ENCODE data around the gene ELF3.
"Not testable (repeated sequence)": the region's sequence is repeated elsewhere in the genome, so short reads cannot be mapped to it uniquely, and the experiment has no call there.

ELF3 gene

GRCh38 chr1:202010180-202011015 is at the start of gene ELF3:
Gene ELF3, plus strand, starts transcription at chr1:202010587. Its CDS starts 550 bp downstream, at chr1:202011137.
- DNase-seq = no peak

DNA sequence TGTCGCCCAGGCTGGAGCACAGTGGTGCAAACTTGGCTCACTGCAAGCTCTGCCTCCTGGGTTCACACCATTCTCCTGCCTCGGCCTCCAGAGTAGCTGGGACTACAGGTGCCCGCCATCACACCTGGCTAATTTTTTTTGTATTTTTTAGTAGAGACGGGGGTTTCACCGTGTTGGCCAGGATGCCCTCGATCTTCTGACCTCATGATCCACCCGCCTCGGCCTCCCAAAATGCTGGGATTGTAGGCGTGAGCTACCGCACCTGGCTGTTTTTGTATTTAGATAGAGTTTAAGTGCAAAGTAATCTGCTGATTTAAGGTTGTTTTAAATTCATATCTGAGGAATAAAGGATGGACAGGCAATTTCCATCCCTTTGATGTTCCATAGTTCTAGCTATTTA is 48.0 kb upstream of the ELF3 start:
- DNase-seq = not testable (repeated sequence)

GRCh38 chr1:201964261-201964660 is 46.1 kb upstream of the ELF3 start:
- no peak for DNase-seq

- no peak for DNase-seq
Observed at GRCh38 chr1:201966171-201966570, 44.2 kb upstream of the ELF3 start.

- DNase-seq = no peak
Observed at GRCh38 chr1:201968202-201968925, 42.0 kb upstream of the ELF3 start.

DNA sequence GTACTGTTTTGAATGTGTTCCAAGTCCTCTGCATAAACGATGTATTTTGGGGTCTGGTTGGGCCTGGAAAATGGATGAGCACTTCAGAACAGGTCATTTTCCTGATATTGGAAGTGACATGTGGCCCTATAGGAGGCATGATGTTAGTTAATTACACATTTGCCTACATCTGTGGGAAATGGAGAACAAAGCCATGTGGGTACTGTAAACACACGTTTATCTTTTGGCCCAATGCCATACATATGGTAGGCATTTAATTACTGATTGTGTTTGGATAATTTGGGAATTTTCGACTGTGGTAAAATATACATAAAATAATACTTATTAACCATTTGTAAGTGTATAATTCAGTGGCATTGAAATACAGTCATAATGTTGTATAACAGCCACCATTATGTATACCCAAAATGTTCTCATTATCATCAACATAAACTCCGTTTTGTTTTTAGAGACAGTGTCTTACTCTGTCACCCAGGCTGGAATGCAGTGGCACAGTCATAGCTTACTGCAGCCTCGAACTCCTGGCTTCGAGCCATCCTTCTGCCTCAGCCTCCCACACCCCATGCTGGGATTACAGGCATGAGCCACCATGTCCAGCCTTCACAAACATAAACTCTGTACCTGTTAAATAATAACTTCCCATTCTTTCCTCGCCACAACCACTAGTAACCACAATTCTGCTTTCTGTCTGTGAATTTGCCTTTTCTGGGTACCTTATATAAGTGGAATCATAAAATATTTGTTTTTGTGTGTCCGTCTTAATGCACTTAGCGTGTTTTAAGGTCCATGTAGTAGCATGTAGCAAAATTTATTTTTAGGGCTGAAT is 39.8 kb upstream of the ELF3 start:
- DNase-seq = no peak

DNA sequence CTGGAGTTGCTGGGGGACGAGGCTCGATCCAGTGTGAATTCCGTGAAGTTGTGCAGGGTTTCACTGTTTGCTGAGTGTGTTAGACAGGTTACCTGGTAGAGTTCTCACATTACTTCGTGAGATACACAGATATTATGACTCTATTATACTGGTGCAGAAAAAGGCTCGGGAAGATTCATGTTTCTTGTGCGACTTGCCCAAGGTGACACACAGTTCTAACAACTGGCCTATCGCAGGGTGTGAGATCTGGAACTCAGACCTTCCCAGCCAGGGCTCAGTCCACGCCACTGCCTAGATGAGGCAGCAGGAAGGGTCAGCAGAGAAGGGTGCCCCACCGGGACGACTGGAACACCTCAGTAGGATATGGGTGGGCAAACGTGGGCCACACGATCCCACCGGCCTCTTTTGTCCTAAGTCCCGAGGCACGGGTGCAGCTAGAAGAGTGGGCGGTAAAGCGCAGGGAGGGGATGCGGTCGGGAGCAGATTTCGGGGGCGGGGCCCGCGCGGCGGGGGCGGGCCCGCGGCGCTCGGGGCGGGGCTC is 28.2 kb upstream of the ELF3 start:
- peak; percentile 71 for DNase-seq

GRCh38 chr1:201982623-201983379 is 27.6 kb upstream of the ELF3 start, which contains the start of gene RNPEP:
Gene RNPEP, plus strand, starts transcription at chr1:201982648. Its CDS starts 19 bp downstream, at chr1:201982667.
- DNase-seq = peak; percentile 39

- no peak for DNase-seq
Observed at GRCh38 chr1:201983380-201983805, 27.0 kb upstream of the ELF3 start.

DNA sequence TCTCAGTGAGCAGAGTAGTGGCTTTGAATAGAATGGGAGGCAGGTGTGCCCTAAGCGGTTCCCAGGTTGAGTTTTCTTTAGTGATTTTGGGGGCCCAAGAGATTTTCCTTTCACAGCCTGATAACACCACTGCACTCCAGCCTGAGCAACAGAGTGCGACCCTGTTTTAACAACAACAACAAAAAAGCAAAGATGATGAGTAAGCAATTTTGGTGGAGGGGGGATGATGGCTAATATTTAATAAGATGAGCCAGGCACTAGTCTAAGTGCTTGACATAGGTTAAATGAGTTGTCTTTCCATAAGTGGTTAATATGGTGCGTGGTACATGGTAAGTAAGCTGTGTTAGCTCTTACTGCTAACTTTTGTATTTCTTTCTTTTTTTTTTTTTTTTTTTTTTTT is 25.9 kb upstream of the ELF3 start:
- DNase-seq = no peak

GRCh38 chr1:201985355-201985754 is 25.0 kb upstream of the ELF3 start:
- DNase-seq = no peak

DNA sequence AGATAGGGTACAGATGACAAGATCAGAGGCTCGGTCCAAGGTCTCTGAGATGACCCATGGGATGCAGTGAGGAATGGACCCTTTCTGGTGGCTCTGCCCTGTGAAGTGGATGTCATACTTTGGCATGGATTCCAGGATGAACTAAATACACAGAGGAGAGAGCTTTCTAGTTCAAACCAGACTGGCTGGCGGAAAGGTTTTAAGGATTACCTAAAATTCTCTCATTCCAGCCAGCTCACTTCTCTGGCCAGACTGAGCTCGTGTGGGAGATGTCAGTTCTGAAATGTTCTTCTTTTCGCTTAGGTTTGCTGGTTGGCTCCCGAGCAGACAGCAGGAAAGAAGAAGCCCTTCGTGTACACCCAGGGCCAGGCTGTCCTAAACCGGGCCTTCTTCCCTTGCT is 21.8 kb upstream of the ELF3 start:
- DNase-seq = no peak

- DNase-seq = no peak
Observed at GRCh38 chr1:201989354-201990128, 20.8 kb upstream of the ELF3 start.

DNA sequence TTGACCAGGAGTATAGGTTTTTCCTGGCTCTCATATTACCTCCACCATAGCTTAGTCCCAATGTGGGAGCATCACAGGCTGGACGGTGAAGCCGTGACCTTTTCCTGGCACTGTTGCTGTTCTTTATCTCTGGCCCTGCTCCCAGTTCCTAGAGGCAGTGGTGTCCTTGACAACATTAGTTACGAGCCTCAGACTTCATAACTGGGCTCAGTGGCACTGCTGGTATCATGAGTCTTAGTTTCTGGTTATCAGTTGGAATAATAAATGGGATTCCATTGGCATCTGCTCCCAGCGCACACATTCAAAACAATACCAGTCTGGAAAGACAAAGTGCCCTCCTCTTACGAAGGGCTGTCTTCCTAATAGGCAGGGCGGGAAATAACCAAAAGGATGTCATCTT is 20.0 kb upstream of the ELF3 start:
- no peak for DNase-seq

DNA sequence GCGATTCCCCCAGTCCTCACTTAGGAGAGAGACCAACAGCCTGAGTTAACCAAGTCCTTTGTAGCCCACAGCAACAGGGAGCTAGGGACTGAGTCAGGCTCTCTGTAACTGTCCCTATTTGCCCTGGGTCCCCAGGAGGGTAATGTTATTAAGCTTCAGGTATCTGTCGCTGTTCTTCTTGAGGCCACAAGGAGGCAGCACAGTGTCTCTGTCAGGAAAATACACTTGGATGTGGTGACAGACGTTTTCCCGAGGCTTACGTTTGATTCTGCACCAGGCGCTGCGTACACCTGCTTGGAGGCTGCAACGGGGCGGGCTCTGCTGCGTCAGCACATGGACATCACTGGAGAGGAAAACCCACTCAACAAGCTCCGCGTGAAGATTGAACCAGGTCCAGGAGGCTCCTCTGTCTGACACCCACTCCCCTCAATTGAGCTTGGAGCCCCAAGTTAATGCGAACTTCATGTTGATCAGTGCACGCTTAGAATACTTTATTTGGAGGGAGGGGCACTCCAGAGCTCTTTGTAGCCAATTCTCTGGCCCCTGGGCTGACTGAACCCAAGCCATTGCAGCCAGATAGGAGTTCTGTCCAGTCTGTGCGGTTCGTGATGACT is 10.7 kb upstream of the ELF3 start:
- no peak for DNase-seq

GRCh38 chr1:202002507-202002906 is 7.9 kb upstream of the ELF3 start:
- DNase-seq = no peak

- no peak for DNase-seq
Observed at GRCh38 chr1:202004711-202005110, 5.7 kb upstream of the ELF3 start.

GRCh38 chr1:202005958-202006357 is 4.4 kb upstream of the ELF3 start:
- no peak for DNase-seq

DNA sequence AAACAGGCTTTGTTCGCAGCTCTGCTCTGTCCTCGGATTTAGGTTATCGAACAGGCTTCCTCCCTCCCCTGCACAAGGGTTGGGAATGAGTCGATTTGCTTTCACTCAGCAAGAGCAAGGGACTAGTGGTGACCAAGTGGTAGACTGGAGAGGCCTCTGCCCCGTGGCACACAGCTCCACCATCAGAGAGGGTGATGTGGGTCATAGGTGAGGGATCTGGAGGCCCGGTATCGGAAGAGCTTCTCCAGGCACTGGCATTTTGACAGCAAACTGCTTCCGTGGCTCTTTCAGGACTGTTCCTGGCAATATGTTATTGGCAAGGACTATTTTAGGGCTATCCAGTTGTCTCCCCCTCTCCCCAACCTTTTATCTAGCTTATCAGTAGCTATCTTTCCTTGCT is 3.1 kb upstream of the ELF3 start:
- no peak for DNase-seq

DNA sequence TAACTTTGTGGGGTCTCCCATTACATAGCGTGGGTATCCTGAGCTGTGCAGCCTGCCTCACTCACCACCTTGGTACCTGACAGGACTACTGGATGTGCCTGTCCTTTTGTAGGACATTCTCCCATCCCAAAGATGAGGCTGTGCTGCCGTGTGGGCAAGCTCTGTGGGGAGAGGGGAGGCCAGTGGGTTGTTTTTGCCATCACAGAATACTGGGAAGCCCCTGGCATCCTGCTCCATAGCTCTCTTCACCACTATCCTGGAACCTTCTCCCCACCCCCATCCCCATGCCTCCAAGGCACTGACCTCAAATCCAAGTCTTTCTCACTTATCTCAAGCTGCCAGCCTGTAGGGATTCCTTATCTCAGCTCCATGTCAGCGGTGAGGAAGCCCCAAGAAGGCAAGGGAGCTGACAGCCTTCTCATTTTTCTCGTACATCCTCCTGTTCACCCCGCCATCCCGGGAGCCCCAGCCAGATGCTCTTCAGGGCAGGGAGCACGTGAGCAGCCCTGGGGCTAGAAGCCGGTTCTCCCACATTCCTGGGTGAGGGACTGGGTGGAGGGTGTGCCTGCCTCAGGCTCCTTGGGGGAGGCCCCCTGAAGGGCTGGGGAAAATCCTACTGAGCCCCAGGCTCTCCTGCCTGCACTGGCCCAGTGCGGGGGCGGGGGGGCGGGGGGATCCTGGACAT is 2.4 kb upstream of the ELF3 start:
- no peak for DNase-seq
